IMR-90 (cell line): ENCODE data around the gene MOCOS. TPM values are rescaled to one million over a fixed set of nuclear protein-coding genes. Genes with fewer than 3 reads are reported as not detected.

ENCODE experiments used
- ATAC-seq: fragments of 200-7000 bp; cut with Tn5 transposase; 2 replicates; pipeline ENCODE4 v1.9.1; 2020; ENCODE audit warnings: low read depth, mild to moderate bottlenecking, moderate library complexity
- BruUV-seq: library from RNA; stranded (reverse); fragments of 400-500 nt; replicated peaks from 2 replicates; lab custom pipeline; 2021; lab: Mats Ljungman, UMichigan
- CTCF ChIA-PET: fragments of 300-600 bp; formaldehyde crosslinking; extraction: SDS; loops from one replicate; lab custom pipeline; 2021; ENCODE audit warnings: antibody characterized with exemption; lab: Yijun Ruan, JAX
- POLR2A ChIA-PET: fragments of 300-600 bp; sonication (Branson Sonifier 250); formaldehyde crosslinking; loops from one replicate; lab custom pipeline; 2022; ENCODE audit warnings: antibody characterized with exemption; ENCODE audit not compliant: unreplicated experiment; lab: Charles Lee
- DNase-seq: peaks from one replicate; pipeline ENCODE4 v3.0.0; 2013
- H2AFZ ChIP-seq: replicated peaks from 2 replicates; pipeline ENCODE3; 2013; ENCODE audit warnings: low read length, mild to moderate bottlenecking; ENCODE audit not compliant: poor library complexity
- H2AK5ac ChIP-seq: 2 replicates; pipeline ENCODE4 v1.6.1; 2013; ENCODE audit warnings: low read depth, low read length, inconsistent platforms
- H2AK9ac ChIP-seq: replicated peaks from 2 replicates; pipeline ENCODE3; 2013; ENCODE audit warnings: mild to moderate bottlenecking, low read depth, low read length, moderate library complexity; ENCODE audit not compliant: poor library complexity
- H2BK120ac ChIP-seq: 2 replicates; pipeline ENCODE4 v1.6.1; 2013; ENCODE audit warnings: low read depth, low read length, inconsistent platforms
- H2BK15ac ChIP-seq: 3 replicates; pipeline ENCODE4 v1.6.1; 2013; ENCODE audit warnings: low read depth, low read length, inconsistent platforms
- H2BK20ac ChIP-seq: 2 replicates; pipeline ENCODE4 v1.6.1; 2013; ENCODE audit warnings: low read depth, mild to moderate bottlenecking, inconsistent platforms, low read length, moderate library complexity
- H2BK5ac ChIP-seq: 2 replicates; pipeline ENCODE4 v1.6.1; 2013; ENCODE audit warnings: mild to moderate bottlenecking, low read depth, low read length, inconsistent platforms; ENCODE audit not compliant: poor library complexity, severe bottlenecking
- H3K14ac ChIP-seq: replicated peaks from 2 replicates; pipeline ENCODE4 v1.6.1; 2013; ENCODE audit warnings: low read depth, low read length, inconsistent platforms
- H3K18ac ChIP-seq: 2 replicates; pipeline ENCODE4 v1.6.1; 2013; ENCODE audit warnings: low read depth, low read length, control low read depth
- H3K23ac ChIP-seq: 2 replicates; pipeline ENCODE4 v1.6.1; 2013; ENCODE audit warnings: low read depth, low read length, inconsistent platforms
- H3K27ac ChIP-seq: 2 replicates; pipeline ENCODE4 v1.5.1; 2013; ENCODE audit warnings: mild to moderate bottlenecking, control low read depth, low read length; ENCODE audit not compliant: insufficient read depth
- H3K27me3 ChIP-seq: 2 replicates; pipeline ENCODE4 v1.6.1; 2013; ENCODE audit warnings: low read length; ENCODE audit not compliant: control insufficient read depth, insufficient read depth
- H3K36me3 ChIP-seq: 2 replicates; pipeline ENCODE4 v1.6.1; 2013; ENCODE audit warnings: low read length, mixed read lengths; ENCODE audit not compliant: control insufficient read depth, insufficient read depth
- H3K4ac ChIP-seq: 2 replicates; pipeline ENCODE4 v1.6.1; 2013; ENCODE audit warnings: low read depth, low read length, inconsistent platforms
- H3K4me1 ChIP-seq: 2 replicates; pipeline ENCODE4 v1.6.1; 2013; ENCODE audit warnings: low read length, mixed read lengths; ENCODE audit not compliant: control insufficient read depth, insufficient read depth
- H3K4me2 ChIP-seq: 2 replicates; pipeline ENCODE4 v1.6.1; 2013; ENCODE audit warnings: low read depth, mild to moderate bottlenecking, control low read depth, low read length, moderate library complexity
- H3K4me3 ChIP-seq: 2 replicates; pipeline ENCODE4 v1.5.1; 2013; ENCODE audit warnings: low read depth, mild to moderate bottlenecking, control low read depth, low read length, moderate library complexity; ENCODE audit not compliant: insufficient read depth
- H3K56ac ChIP-seq: 2 replicates; pipeline ENCODE4 v1.6.1; 2013; ENCODE audit warnings: low read length, inconsistent platforms; ENCODE audit not compliant: insufficient read depth; ENCODE audit errors: extremely low read depth
- H3K79me1 ChIP-seq, 2 experiments: 2 replicates each; pipeline ENCODE4 v1.6.1; 2013; ENCODE audit warnings: low read length in 2 of 2, inconsistent platforms in 1 of 2, low read depth in 1 of 2
- H3K9ac ChIP-seq: 2 replicates; pipeline ENCODE4 v1.6.1; 2013; ENCODE audit warnings: low read depth, low read length, control low read depth
- H3K9me1 ChIP-seq: 2 replicates; pipeline ENCODE4 v1.6.1; 2013; ENCODE audit warnings: low read length, inconsistent platforms; ENCODE audit not compliant: insufficient read depth
- H3K9me3 ChIP-seq: 2 replicates; pipeline ENCODE4 v1.6.1; 2013; ENCODE audit warnings: low read length; ENCODE audit not compliant: control insufficient read depth, insufficient read depth
- H4K20me1 ChIP-seq: 2 replicates; pipeline ENCODE4 v1.6.1; 2013; ENCODE audit warnings: low read length, inconsistent platforms; ENCODE audit not compliant: insufficient read depth
- H4K5ac ChIP-seq: 2 replicates; pipeline ENCODE4 v1.6.1; 2013; ENCODE audit warnings: mild to moderate bottlenecking, low read depth, low read length, control low read depth
- H4K8ac ChIP-seq, 2 experiments: 2 replicates each; pipeline ENCODE4 v1.6.1; 2013; ENCODE audit warnings: low read depth in 2 of 2, low read length in 2 of 2, control low read depth in 1 of 2, inconsistent platforms in 1 of 2
- H4K91ac ChIP-seq: 2 replicates; pipeline ENCODE4 v1.6.1; 2013; ENCODE audit warnings: low read depth, low read length, inconsistent platforms; ENCODE audit not compliant: insufficient read depth
- CHD1 ChIP-seq: IDR thresholded peaks from 2 replicates; pipeline ENCODE4 v1.6.1; 2012; ENCODE audit warnings: low read depth, low read length, improper control_type of control experiment
- CTCF ChIP-seq: conservative IDR thresholded peaks from 2 replicates; pipeline ENCODE4 v1.5.1; 2012; ENCODE audit warnings: mild to moderate bottlenecking, low read depth, low read length, improper control_type of control experiment
- FOS ChIP-seq: fragments of 150-350 bp; IDR thresholded peaks from 2 replicates; pipeline ENCODE4 v1.6.1; 2016; ENCODE audit warnings: low read depth, low read length
- MAFK ChIP-seq: IDR thresholded peaks from 2 replicates; pipeline ENCODE4 v1.6.1; 2012; ENCODE audit warnings: low read depth, low read length, improper control_type of control experiment
- NFE2L2 ChIP-seq: fragments of 150-350 bp; IDR thresholded peaks from 2 replicates; pipeline ENCODE4 v1.6.1; 2016; ENCODE audit warnings: low read depth, mild to moderate bottlenecking, low read length
- WGBS, 2 experiments: methylation state at CpG; one replicate each; pipeline versions ENCODE4 v1.1.5 to v1.1.7; 2013; ENCODE audit warnings: missing lambda C conversion rate in 2 of 2; ENCODE audit not compliant: insufficient read length in 1 of 2; ENCODE audit errors: extremely low coverage in 2 of 2; 5-methylcytosine and 5-hydroxymethylcytosine counted together
- dilution Hi-C: fragments of 300-500 bp; cut with HindIII; formaldehyde crosslinking; loops from one replicate; pipeline ENCODE4 v1.14.3; 2018; ENCODE audit warnings: low sequenced_read_pairs; ENCODE audit not compliant: unreplicated experiment
- in situ Hi-C: fragments of 300-500 bp; cut with MboI; formaldehyde crosslinking; loops from 3 replicates; pipeline ENCODE4 v1.14.3; 2019; ENCODE audit warnings: low sequenced_read_pairs, inconsistent platforms, mixed read lengths
- intact Hi-C: fragments of 100-400 bp; cut with micrococcal nuclease; formaldehyde crosslinking; loops from 2 replicates; pipeline ENCODE4 v1.10.0; 2022
- polyA plus RNA-seq, 3 experiments: library from polyadenylated mRNA; depleted of rRNA; stranded (reverse); fragments of >200 nt; gene quantifications; 2 replicates each; pipeline ENCODE4 v1.2.3, GENCODE V29; 2012; ENCODE audit warnings: low replicate concordance in 1 of 3
- total RNA-seq: library from RNA; depleted of rRNA; stranded (reverse); fragments of >200 nt; gene quantifications from 2 replicates; pipeline ENCODE4 v1.2.3, GENCODE V29; 2012

Gene MOCOS
- total and polyA plus RNA-seq, 2 of the 4 experiments (the other 2 are of a cell fraction): 1.1 to 2.2 TPM

DNA sequence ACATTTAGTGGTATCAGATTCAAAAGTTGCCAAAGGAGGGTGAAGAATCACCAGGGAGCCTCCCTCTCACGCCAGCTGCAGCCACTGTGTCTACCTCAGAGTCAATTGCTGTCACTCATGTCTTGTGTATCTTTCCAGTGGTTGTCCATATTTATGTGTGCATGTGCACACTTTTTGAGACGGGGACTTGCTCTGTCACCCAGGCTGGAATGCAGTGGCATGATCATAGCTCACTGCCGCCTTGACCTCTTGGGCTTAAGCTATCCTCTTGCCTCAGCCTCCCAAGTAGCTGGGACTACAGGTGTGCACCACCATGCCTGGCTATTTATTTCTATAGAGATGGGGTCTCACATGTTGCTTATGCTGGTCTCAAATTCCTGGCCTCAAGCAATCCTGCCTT, 4.0 kb downstream of the MOCOS start:
- H3K4ac ChIP-seq: no peak overlapping the region
- TF ChIP-seq NFE2L2 (no peak), MAFK (no peak), CTCF (no peak), FOS (no peak), CHD1 (no peak)
- no peaks in the 10 kb centered on the region for H3K36me3 ChIP-seq
- H4K8ac ChIP-seq: no peak overlapping the region
- no peak overlapping the region for H3K14ac ChIP-seq
- H4K5ac ChIP-seq: no peak overlapping the region
- no peak overlapping the region for H3K9ac ChIP-seq
- H3K27me3 ChIP-seq: no peaks in the 10 kb centered on the region
- in situ Hi-C loops (no loop called here), intact Hi-C loops (no loop called here), dilution Hi-C loops (no loop called here)
- H2AK9ac ChIP-seq: no peak overlapping the region
- BruUV-seq: no TSS peak
- no peak overlapping the region for H2BK120ac ChIP-seq
- no peak overlapping the region for H3K4me3 ChIP-seq
- no peak overlapping the region for H2BK5ac ChIP-seq
- no peak overlapping the region for H3K18ac ChIP-seq
- H3K27ac ChIP-seq: no peak overlapping the region
- peaks cover 10% of the 10 kb centered on the region; the same call in 1 of the 2 replicates for H3K9me1 ChIP-seq
- no peak overlapping the region for H2AFZ ChIP-seq
- DNase-seq: no peak
- 100% methylated on average over 1 of the region's 3 CpGs; no CpG with 5 or more reads in 1 of the 2 experiments for WGBS, 2 experiments
- CTCF ChIA-PET: no interaction called here
- H2AK5ac ChIP-seq: no peak overlapping the region
- H3K56ac ChIP-seq: no peak overlapping the region
- no peak overlapping the region for H3K4me2 ChIP-seq
- H3K4me1 ChIP-seq: peaks cover 9% of the 10 kb centered on the region; the same call in 1 of the 2 replicates
- no peak overlapping the region for H4K91ac ChIP-seq
- H3K79me1 ChIP-seq: peaks cover 7 to 23% of the 10 kb centered on the region in 2 experiments; a peak in 3 of 4 replicates
- H2BK15ac ChIP-seq: no peak overlapping the region
- H3K23ac ChIP-seq: no peak overlapping the region
- H3K9me3 ChIP-seq: no peaks in the 10 kb centered on the region
- no peak overlapping the region for H2BK20ac ChIP-seq
- POLR2A ChIA-PET: no interaction called here
- no peak for ATAC-seq
- H4K20me1 ChIP-seq: no peaks in the 10 kb centered on the region
